C4-2B (cell line): Measurements from ENCODE around the gene DBNL.

ENCODE experiments used
- CTCF ChIP-seq: fragments of 450-650 bp; conservative IDR thresholded peaks from 2 replicates; pipeline ENCODE4 v1.5.1; 2017; ENCODE audit warnings: mild to moderate bottlenecking
- ZFX ChIP-seq: fragments of 450-650 bp; IDR thresholded peaks from 2 replicates; pipeline ENCODE4 v1.6.1; 2017

- no peak for TF ChIP-seq CTCF
- TF ChIP-seq ZFX, result no peak
Measured at GRCh38 chr7:44050121-44050914, 5.8 kb downstream of the DBNL start.
